Endothelial cell of umbilical vein (primary cell): ENCODE data around the gene SLC17A9.

ENCODE experiments used
- CTCF ChIP-seq, 2 donors: IDR thresholded peaks; 1 replicate in 1 of 2; 2 replicates in 1 of 2; pipeline ENCODE4 v1.5.1; 2011; ENCODE audit warnings: low read length in 2 of 2, mild to moderate bottlenecking in 2 of 2, moderate library complexity in 2 of 2, control low read depth in 1 of 2, inconsistent platforms in 1 of 2, low read depth in 1 of 2; ENCODE audit not compliant: insufficient read depth in 1 of 2; ENCODE audit errors: extremely low read depth in 1 of 2
- EZH2 ChIP-seq: IDR thresholded peaks from 2 replicates; pipeline ENCODE4 v1.6.1; 2012; ENCODE audit warnings: borderline replicate concordance, low read depth, mild to moderate bottlenecking, moderate library complexity, low read length, inconsistent platforms; ENCODE audit not compliant: severe bottlenecking
- MAX ChIP-seq: IDR thresholded peaks from 2 replicates; pipeline ENCODE4 v1.6.1; 2011; ENCODE audit not compliant: insufficient read depth, insufficient read length
- POLR2A ChIP-seq: IDR thresholded peaks from 2 replicates; pipeline ENCODE4 v1.6.1; 2012; ENCODE audit warnings: low read depth, mild to moderate bottlenecking, control low read depth, low read length
- POLR2AphosphoS5 ChIP-seq: IDR thresholded peaks from 2 replicates; pipeline ENCODE4 v1.6.1; 2012; ENCODE audit warnings: low read depth, mild to moderate bottlenecking, control low read depth, low read length, moderate library complexity; ENCODE audit not compliant: insufficient read depth

- no peak for TF ChIP-seq CTCF (IDR thresholded peaks at IDR 0.05; ENCODE audit: extremely low read depth in 1 of 2, insufficient read depth in 1 of 2, low read depth in 1 of 2, low read length in 2 of 2)
- no peak for TF ChIP-seq MAX
- TF ChIP-seq POLR2AphosphoS5: no peak
- no peak for TF ChIP-seq POLR2A
- no peak for TF ChIP-seq EZH2
Observed at GRCh38 chr20:62950741-62951140, 1.8 kb upstream of the SLC17A9 start.
